ENCODE data around the gene FCRL1.

FCRL1 gene

DNA sequence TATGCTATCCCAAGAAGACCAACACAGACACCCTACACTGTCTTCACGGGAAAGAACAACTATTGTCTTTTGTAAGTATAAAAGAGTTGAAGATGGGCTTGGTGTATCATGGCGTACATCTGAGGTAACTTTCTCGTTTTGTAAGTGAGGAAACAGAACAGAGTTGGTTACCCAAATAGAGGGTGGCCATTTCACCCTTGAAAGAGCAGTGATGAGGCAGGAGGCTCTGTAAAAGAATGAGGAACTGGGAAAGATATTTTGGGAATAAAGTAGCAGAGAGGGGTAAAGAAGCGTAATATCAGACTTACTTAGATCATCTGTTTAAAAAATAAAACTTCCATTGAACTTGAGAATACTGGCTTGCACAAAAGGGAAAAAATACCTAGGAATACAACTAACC lies 61.9 kb downstream of the FCRL1 start:
- H3K36me3 ChIP-seq (ENCODE audit: control insufficient read depth, insufficient read depth, low read length, severe bottlenecking): no peaks in the 10 kb centered on the region
- no peaks in the 10 kb centered on the region for H3K27me3 ChIP-seq (replicated peaks; ENCODE audit: control insufficient read depth, insufficient read depth, low read length)
- no peaks in the 10 kb centered on the region for H3K4me1 ChIP-seq (ENCODE audit: control insufficient read depth, insufficient read depth, low read length)
- H3K4me3 ChIP-seq (ENCODE audit: low read length): no peak overlapping the region
- no peak for DNase-seq (ENCODE audit: low read depth)
- no peaks in the 10 kb centered on the region for H3K9me3 ChIP-seq (ENCODE audit: control insufficient read depth, low read length)
- no peak overlapping the region for H3K9ac ChIP-seq (ENCODE audit: low read length)

DNA sequence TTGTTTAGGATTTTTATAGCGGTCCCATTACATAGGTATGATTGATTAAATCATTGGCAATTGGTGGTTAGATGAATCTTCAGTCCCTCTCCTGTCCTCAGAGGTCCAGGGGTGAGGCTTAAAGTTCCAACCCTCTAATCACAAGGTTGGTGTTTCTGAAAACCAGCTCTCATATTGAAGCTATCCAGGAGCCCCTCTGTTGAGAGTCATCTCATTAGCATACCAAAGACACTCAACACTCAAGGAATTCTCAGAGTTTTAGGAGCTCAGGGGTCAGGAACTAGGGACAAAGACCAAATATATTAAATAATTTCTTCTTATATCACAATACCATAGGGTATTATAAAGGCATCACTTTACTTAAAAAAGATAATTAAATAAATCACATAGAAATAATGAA lies 66.3 kb downstream of the FCRL1 start:
- Histone ChIP-seq H3K4me3 (ENCODE audit: low read length) (no peak overlapping the region), H3K9ac (ENCODE audit: low read length) (no peak overlapping the region), H3K9me3 (ENCODE audit: control insufficient read depth, low read length) (no peaks in the 10 kb centered on the region), H3K36me3 (ENCODE audit: control insufficient read depth, insufficient read depth, low read length, severe bottlenecking) (no peaks in the 10 kb centered on the region), H3K27me3 (replicated peaks; ENCODE audit: control insufficient read depth, insufficient read depth, low read length) (no peaks in the 10 kb centered on the region), H3K4me1 (ENCODE audit: control insufficient read depth, insufficient read depth, low read length) (no peaks in the 10 kb centered on the region)
- DNase-seq (ENCODE audit: low read depth): no peak

DNA sequence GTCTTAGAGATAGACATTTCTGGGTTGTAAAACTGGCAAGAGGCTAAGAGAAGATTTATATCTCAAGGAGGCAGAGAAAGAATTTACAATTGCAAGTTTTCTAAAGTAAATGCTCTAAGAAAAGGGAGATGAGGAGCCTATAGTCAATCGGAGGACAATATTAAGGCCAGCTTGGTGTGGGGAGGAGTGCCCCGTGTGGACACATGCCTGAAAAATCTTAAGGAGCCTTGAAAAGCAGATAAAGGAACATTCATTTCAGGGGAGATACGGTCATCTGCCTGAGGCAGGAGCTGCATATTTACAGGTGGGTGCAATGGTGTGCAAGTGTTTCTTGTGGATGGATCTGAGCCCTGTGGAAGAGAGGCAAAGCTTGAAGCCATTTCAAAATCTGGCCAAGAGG lies 68.6 kb downstream of the FCRL1 start:
- Histone ChIP-seq H3K9ac (ENCODE audit: low read length) (no peak overlapping the region), H3K36me3 (ENCODE audit: control insufficient read depth, insufficient read depth, low read length, severe bottlenecking) (no peaks in the 10 kb centered on the region), H3K27me3 (replicated peaks; ENCODE audit: control insufficient read depth, insufficient read depth, low read length) (no peaks in the 10 kb centered on the region), H3K9me3 (ENCODE audit: control insufficient read depth, low read length) (no peaks in the 10 kb centered on the region), H3K4me3 (ENCODE audit: low read length) (no peak overlapping the region), H3K4me1 (ENCODE audit: control insufficient read depth, insufficient read depth, low read length) (no peaks in the 10 kb centered on the region)
- DNase-seq (ENCODE audit: low read depth): no peak

DNA sequence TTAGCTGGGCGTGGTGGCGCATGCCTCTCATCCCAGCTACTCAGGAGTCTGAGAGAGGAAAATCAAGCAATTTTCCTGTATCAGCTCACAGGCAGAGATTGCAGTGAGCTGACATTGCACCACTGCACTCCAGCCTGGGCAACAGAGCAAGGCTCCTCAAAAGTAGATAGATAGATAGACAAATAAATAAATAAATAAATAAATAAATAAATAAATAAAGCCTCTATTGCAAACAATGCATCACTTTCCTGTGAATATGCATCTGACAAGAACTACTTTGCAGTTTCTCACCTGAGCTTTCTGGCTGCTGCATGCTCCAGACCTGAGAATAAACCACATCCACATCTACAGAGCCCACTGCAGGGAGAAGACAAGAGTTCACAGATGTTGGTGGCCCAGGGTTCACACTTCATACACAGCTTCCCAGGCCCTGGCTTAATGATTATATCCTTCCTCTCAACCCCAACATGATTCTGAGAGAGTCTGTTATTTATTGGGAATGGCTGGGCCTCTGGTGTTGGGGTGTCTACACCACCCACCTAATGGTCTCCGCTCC lies 71.6 kb downstream of the FCRL1 start:
- DNase-seq (ENCODE audit: low read depth): no peak
- no peaks in the 10 kb centered on the region for H3K4me1 ChIP-seq (ENCODE audit: control insufficient read depth, insufficient read depth, low read length)
- H3K36me3 ChIP-seq (ENCODE audit: control insufficient read depth, insufficient read depth, low read length, severe bottlenecking): no peaks in the 10 kb centered on the region
- no peaks in the 10 kb centered on the region for H3K9me3 ChIP-seq (ENCODE audit: control insufficient read depth, low read length)
- H3K27me3 ChIP-seq (replicated peaks; ENCODE audit: control insufficient read depth, insufficient read depth, low read length): no peaks in the 10 kb centered on the region
- H3K4me3 ChIP-seq (ENCODE audit: low read length): no peak overlapping the region
- no peak overlapping the region for H3K9ac ChIP-seq (ENCODE audit: low read length)

Measured in adipocyte (in vitro differentiated cells).